ENCODE results near the gene NPTXR. TPM values are rescaled to one million over a fixed set of nuclear protein-coding genes. Genes with fewer than 3 reads are reported as not detected.

NPTXR gene
- total RNA-seq, 2 experiments from 2014 or later = 0.08 TPM; not detected in 1

GRCh38 chr22:38872172-38872830 lies 28.5 kb upstream of the NPTXR start, which contains the start of gene CBX6:
Gene CBX6, minus strand, starts transcription at chr22:38872216. Its CDS starts 26 bp downstream, at chr22:38872190.
- BruUV-seq (replicated peaks) = no TSS peak
- ChIA-PET POLR2A (interaction anchor here (0.5 kb wide), 2 partner anchors 12 to 252 kb away, joined by 3 to 4 read pairs; no protein-coding TSS in a partner anchor), CTCF (ENCODE audit: unreplicated experiment) (no interaction called here)
- H2AFZ ChIP-seq (ENCODE audit: low read length) = peak within 1 kb of the TSS; percentile 99
- intact Hi-C loops (cut with micrococcal nuclease; ENCODE audit: unreplicated experiment) = loop anchor here (1.0 to 5.0 kb wide), 2 partner anchors 29 to 445 kb away; partner anchors contain the start of gene RPL3
- H3K4me2 ChIP-seq (ENCODE audit: low read length) = peak within 1 kb of the TSS; percentile 99
- peak within 1 kb of the TSS; percentile 82 for H3K4me3 ChIP-seq (ENCODE audit: low read depth, low read length, poor library complexity, severe bottlenecking)
- H3K79me2 ChIP-seq (ENCODE audit: insufficient read depth, low read depth, low read length) = peaks cover 22% of the 10 kb centered on the region
- H3K27ac ChIP-seq (ENCODE audit: low read depth, low read length, poor library complexity, severe bottlenecking) = peak within 1 kb of the TSS; percentile 78
- DNase-seq (ENCODE audit: low spot score) = peak; percentile 96
- H3K9me3 ChIP-seq (ENCODE audit: low read length) = no peaks in the 10 kb centered on the region
- H3K9me2 ChIP-seq (ENCODE audit: insufficient read depth, low read length) = no peaks in the 10 kb centered on the region
- peaks cover 30% of the 10 kb centered on the region for H3K36me3 ChIP-seq (ENCODE audit: insufficient read depth, low read length)
- TF ChIP-seq, protein P1, sequence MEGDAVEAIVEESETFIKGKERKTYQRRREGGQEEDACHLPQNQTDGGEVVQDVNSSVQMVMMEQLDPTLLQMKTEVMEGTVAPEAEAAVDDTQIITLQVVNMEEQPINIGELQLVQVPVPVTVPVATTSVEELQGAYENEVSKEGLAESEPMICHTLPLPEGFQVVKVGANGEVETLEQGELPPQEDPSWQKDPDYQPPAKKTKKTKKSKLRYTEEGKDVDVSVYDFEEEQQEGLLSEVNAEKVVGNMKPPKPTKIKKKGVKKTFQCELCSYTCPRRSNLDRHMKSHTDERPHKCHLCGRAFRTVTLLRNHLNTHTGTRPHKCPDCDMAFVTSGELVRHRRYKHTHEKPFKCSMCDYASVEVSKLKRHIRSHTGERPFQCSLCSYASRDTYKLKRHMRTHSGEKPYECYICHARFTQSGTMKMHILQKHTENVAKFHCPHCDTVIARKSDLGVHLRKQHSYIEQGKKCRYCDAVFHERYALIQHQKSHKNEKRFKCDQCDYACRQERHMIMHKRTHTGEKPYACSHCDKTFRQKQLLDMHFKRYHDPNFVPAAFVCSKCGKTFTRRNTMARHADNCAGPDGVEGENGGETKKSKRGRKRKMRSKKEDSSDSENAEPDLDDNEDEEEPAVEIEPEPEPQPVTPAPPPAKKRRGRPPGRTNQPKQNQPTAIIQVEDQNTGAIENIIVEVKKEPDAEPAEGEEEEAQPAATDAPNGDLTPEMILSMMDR (conservative IDR thresholded peaks at IDR 0.05; ENCODE audit: low read length) = no peak
- no peak for TF ChIP-seq EZH2phosphoT487 (IDR thresholded peaks at IDR 0.05; ENCODE audit: borderline replicate concordance, low read depth, low read length)
- peaks cover 41% of the 10 kb centered on the region for H3K4me1 ChIP-seq (ENCODE audit: insufficient read depth, low read length, poor library complexity, severe bottlenecking)
- H4K20me1 ChIP-seq (ENCODE audit: insufficient read depth, low read length) = peaks cover 9% of the 10 kb centered on the region

GRCh38 chr22:38871360-38872171 lies 27.7 kb upstream of the NPTXR start:
- Histone ChIP-seq H2AFZ (ENCODE audit: low read length) (0 out of 2 replicates have a peak overlapping the region, but pooled peaks have one; percentile 9), H3K9me2 (ENCODE audit: insufficient read depth, low read length) (no peaks in the 10 kb centered on the region), H4K20me1 (ENCODE audit: insufficient read depth, low read length) (peaks cover 9% of the 10 kb centered on the region), H3K79me2 (ENCODE audit: insufficient read depth, low read depth, low read length) (peaks cover 22% of the 10 kb centered on the region), H3K36me3 (ENCODE audit: insufficient read depth, low read length) (peaks cover 35% of the 10 kb centered on the region), H3K4me1 (ENCODE audit: insufficient read depth, low read length, poor library complexity, severe bottlenecking) (peaks cover 41% of the 10 kb centered on the region), H3K4me2 (ENCODE audit: low read length) (peak overlapping the region; percentile 92), H3K27ac (ENCODE audit: low read depth, low read length, poor library complexity, severe bottlenecking) (peak overlapping the region; percentile 78), H3K4me3 (ENCODE audit: low read depth, low read length, poor library complexity, severe bottlenecking) (peak overlapping the region; percentile 82), H3K9me3 (ENCODE audit: low read length) (no peaks in the 10 kb centered on the region)
- BruUV-seq (replicated peaks) = no TSS peak
- TF ChIP-seq, protein P1 (conservative IDR thresholded peaks at IDR 0.05; ENCODE audit: low read length) = no peak
- no peak for TF ChIP-seq EZH2phosphoT487 (IDR thresholded peaks at IDR 0.05; ENCODE audit: borderline replicate concordance, low read depth, low read length)
- CTCF ChIA-PET (ENCODE audit: unreplicated experiment) = no interaction called here
- intact Hi-C loops (cut with micrococcal nuclease; ENCODE audit: unreplicated experiment) = loop anchor here (1.0 to 5.0 kb wide), 3 partner anchors 30 to 446 kb away; partner anchors contain the start of gene RPL3
- peak; percentile 42 for DNase-seq (ENCODE audit: low spot score)
- POLR2A ChIA-PET = interaction anchor here (0.5 to 1.2 kb wide), 5 partner anchors 11 to 252 kb away, joined by 3 to 4 read pairs (median 3); no protein-coding TSS in a partner anchor

Data from OCI-LY7 (cell line).